Endodermal cell (in vitro differentiated cells): ENCODE data around the gene EFHC1. TPM values are rescaled to one million over a fixed set of nuclear protein-coding genes. Genes with fewer than 3 reads are reported as not detected.
A peak's percentile ranks its signal among the peaks of the same experiment; 100 is the strongest.

Source experiments
- DNase-seq: peaks from one replicate; pipeline ENCODE4 v3.0.0-alpha.2; 2017
- H3K27ac ChIP-seq: 2 replicates; pipeline ENCODE4 v1.5.1; 2013; ENCODE audit warnings: mild to moderate bottlenecking, low read depth, low read length, moderate library complexity
- H3K27me3 ChIP-seq: 2 replicates; pipeline ENCODE4 v1.6.1; 2013; ENCODE audit warnings: mild to moderate bottlenecking, low read length, moderate library complexity; ENCODE audit not compliant: insufficient read depth, control insufficient read depth, poor library complexity, severe bottlenecking
- H3K36me3 ChIP-seq: 2 replicates; pipeline ENCODE4 v1.7.0; 2013; ENCODE audit warnings: mild to moderate bottlenecking, low read length, moderate library complexity; ENCODE audit not compliant: control insufficient read depth, insufficient read depth
- H3K4me1 ChIP-seq: one replicate; pipeline ENCODE4 v1.7.0; 2013; ENCODE audit warnings: low read length; ENCODE audit not compliant: control insufficient read depth, insufficient read depth
- H3K4me3 ChIP-seq: 2 replicates; pipeline ENCODE4 v1.5.1; 2013; ENCODE audit warnings: mild to moderate bottlenecking, low read length, moderate library complexity
- H3K9ac ChIP-seq: 2 replicates; pipeline ENCODE4 v1.6.1; 2013; ENCODE audit warnings: mild to moderate bottlenecking, low read length, moderate library complexity; ENCODE audit not compliant: poor library complexity, severe bottlenecking; ENCODE audit errors: extremely low read depth
- H3K9me3 ChIP-seq: 2 replicates; pipeline ENCODE4 v1.6.1; 2013; ENCODE audit warnings: mild to moderate bottlenecking, low read length, moderate library complexity; ENCODE audit not compliant: control insufficient read depth
- H3K27ac Mint-ChIP-seq: 2 replicates; pipeline ENCODE4 v1.8.0; 2020; ENCODE audit warnings: mixed read lengths
- H3K27me3 Mint-ChIP-seq: 2 replicates; pipeline ENCODE4 v1.8.0; 2021; ENCODE audit warnings: mild to moderate bottlenecking, mixed read lengths; ENCODE audit not compliant: insufficient read depth
- H3K36me3 Mint-ChIP-seq: 2 replicates; pipeline ENCODE4 v1.8.0; 2020; ENCODE audit warnings: low read depth, mixed read lengths
- H3K4me1 Mint-ChIP-seq: 2 replicates; pipeline ENCODE4 v1.8.0; 2020; ENCODE audit warnings: mixed read lengths
- H3K4me3 Mint-ChIP-seq: 2 replicates; pipeline ENCODE4 v1.8.0; 2020; ENCODE audit warnings: mild to moderate bottlenecking, moderate library complexity, mixed read lengths
- H3K9me3 Mint-ChIP-seq: 2 replicates; pipeline ENCODE4 v1.8.0; 2020; ENCODE audit warnings: mild to moderate bottlenecking, mixed read lengths
- CTCF ChIP-seq: fragments of 200-600 bp; sonication (generic); conservative IDR thresholded peaks from 2 replicates; pipeline ENCODE4 v1.5.0; 2021; ENCODE audit warnings: antibody characterized with exemption, mild to moderate bottlenecking
- WGBS, 2 experiments: methylation state at CpG; one replicate each; pipeline versions ENCODE4 v1.1.5 to v1.1.7; 2013; ENCODE audit warnings: missing lambda C conversion rate in 2 of 2, mixed read lengths in 1 of 2; ENCODE audit not compliant: insufficient coverage in 1 of 2, insufficient read length in 1 of 2; 5-methylcytosine and 5-hydroxymethylcytosine counted together
- total RNA-seq, 2 donors: library from RNA; stranded (reverse); fragmentation: NEBNext Ultra II Directional in 1 of 2; extraction: Animal tissue kit (Norgen Biotek cat#: 25700) in 1 of 2; gene quantifications; 2 replicates in 1 of 2; 3 replicates in 1 of 2; pipeline ENCODE4 v1.2.1, GENCODE V29; 2021

The EFHC1 gene
- total RNA-seq, 2 donors from 2014 or later: 26.4 to 46.4 TPM

- Histone ChIP-seq H3K27me3 (no peaks in the 10 kb centered on the region), H3K27ac (no peak overlapping the region), H3K4me3 (no peak overlapping the region), H3K9ac (no peak overlapping the region), H3K36me3 (no peaks in the 10 kb centered on the region), H3K4me1 (no peaks in the 10 kb centered on the region), H3K9me3 (no peaks in the 10 kb centered on the region)
- TF ChIP-seq CTCF: no peak
- no peak for DNase-seq
- Mint-ChIP-seq H3K9me3 (no peaks in the 10 kb centered on the region), H3K4me1 (peaks cover 24% of the 10 kb centered on the region), H3K27me3 (no peaks in the 10 kb centered on the region), H3K36me3 (no peaks in the 10 kb centered on the region), H3K27ac (no peak overlapping the region), H3K4me3 (no peak overlapping the region)
- 92 to 100% methylated on average over 2 of the region's 2 CpGs for WGBS, 2 experiments
These were observed 1.5 kb upstream of the EFHC1 start for GRCh38 chr6:52418606-52419005.

GRCh38 chr6:52420668-52421358 is 671 bp downstream of the EFHC1 start:
- DNase-seq: peak; percentile 81
- TF ChIP-seq CTCF: no peak
- peaks cover 18% of the 10 kb centered on the region for H3K4me1 Mint-ChIP-seq
- H3K36me3 Mint-ChIP-seq: no peaks in the 10 kb centered on the region
- Histone ChIP-seq H3K36me3 (peaks cover 5% of the 10 kb centered on the region), H3K4me3 (peak overlapping the region; percentile 89), H3K27ac (peak overlapping the region; percentile 84), H3K27me3 (no peaks in the 10 kb centered on the region), H3K4me1 (peaks cover 3% of the 10 kb centered on the region), H3K9ac (peak overlapping the region; percentile 75), H3K9me3 (no peaks in the 10 kb centered on the region)
- no peak overlapping the region for H3K27ac Mint-ChIP-seq
- H3K4me3 Mint-ChIP-seq: no peak overlapping the region
- no peaks in the 10 kb centered on the region for H3K27me3 Mint-ChIP-seq
- H3K9me3 Mint-ChIP-seq: no peaks in the 10 kb centered on the region
- 1 to 2% methylated on average over 21 of the region's 21 CpGs for WGBS, 2 experiments

GRCh38 chr6:52422156-52422555 is 2.0 kb downstream of the EFHC1 start:
- H3K4me3 Mint-ChIP-seq: no peak overlapping the region
- no peak for TF ChIP-seq CTCF
- H3K9ac ChIP-seq: no peak overlapping the region
- H3K4me1 ChIP-seq: peaks cover 3% of the 10 kb centered on the region
- H3K36me3 ChIP-seq: peaks cover 5% of the 10 kb centered on the region
- H3K27ac Mint-ChIP-seq: no peak overlapping the region
- H3K9me3 Mint-ChIP-seq: no peaks in the 10 kb centered on the region
- no peak for DNase-seq
- no peak overlapping the region for H3K4me3 ChIP-seq
- WGBS, 2 experiments: 93 to 100% methylated on average over 2 of the region's 2 CpGs
- no peaks in the 10 kb centered on the region for H3K27me3 Mint-ChIP-seq
- no peak overlapping the region for H3K27ac ChIP-seq
- peaks cover 14% of the 10 kb centered on the region for H3K4me1 Mint-ChIP-seq
- H3K9me3 ChIP-seq: no peaks in the 10 kb centered on the region
- no peaks in the 10 kb centered on the region for H3K36me3 Mint-ChIP-seq
- H3K27me3 ChIP-seq: no peaks in the 10 kb centered on the region
